Endothelial cell (in vitro differentiated cells): ENCODE results near the gene TJP1. TPM values are rescaled to one million over a fixed set of nuclear protein-coding genes. Genes with fewer than 3 reads are reported as not detected.

Experiments used
- DNase-seq: peaks from one replicate; pipeline ENCODE4 v3.0.0; 2021; ENCODE audit warnings: low spot score
- H3K27ac Mint-ChIP-seq: one replicate; pipeline ENCODE4 v1.8.0; 2021; ENCODE audit warnings: mixed read lengths, inconsistent platforms; ENCODE audit not compliant: unreplicated experiment
- H3K27me3 Mint-ChIP-seq: one replicate; pipeline ENCODE4 v1.8.0; 2021; ENCODE audit warnings: mild to moderate bottlenecking, moderate library complexity, mixed read lengths, inconsistent platforms; ENCODE audit not compliant: unreplicated experiment
- H3K36me3 Mint-ChIP-seq: one replicate; pipeline ENCODE4 v1.8.0; 2021; ENCODE audit warnings: mild to moderate bottlenecking, low read depth, mixed read lengths, inconsistent platforms; ENCODE audit not compliant: unreplicated experiment
- H3K4me1 Mint-ChIP-seq: one replicate; pipeline ENCODE4 v1.8.0; 2021; ENCODE audit warnings: mild to moderate bottlenecking, mixed read lengths, inconsistent platforms; ENCODE audit not compliant: unreplicated experiment
- H3K4me3 Mint-ChIP-seq: one replicate; pipeline ENCODE4 v1.8.0; 2021; ENCODE audit warnings: mild to moderate bottlenecking, mixed read lengths, inconsistent platforms; ENCODE audit not compliant: unreplicated experiment
- H3K9me3 Mint-ChIP-seq: one replicate; pipeline ENCODE4 v1.8.0; 2021; ENCODE audit warnings: mixed read lengths, inconsistent platforms; ENCODE audit not compliant: unreplicated experiment
- CTCF ChIP-seq: fragments of 200-600 bp; sonication (generic); IDR thresholded peaks from one replicate; pipeline ENCODE4 v1.5.0; 2021; ENCODE audit warnings: antibody characterized with exemption; ENCODE audit not compliant: unreplicated experiment
- total RNA-seq: library from RNA; stranded (reverse); fragmentation: NEBNext Ultra II Directional; extraction: Animal tissue kit (Norgen Biotek cat#: 25700); gene quantifications from one replicate; pipeline ENCODE4 v1.2.1, GENCODE V29; 2021; ENCODE audit not compliant: unreplicated experiment

Gene TJP1
- total RNA-seq, 1 donor from 2014 or later = 473 TPM

GRCh38 chr15:29826908-29827820 lies 4.9 kb upstream of the TJP1 start:
- no peak for TF ChIP-seq CTCF
- Mint-ChIP-seq H3K4me1 (peaks cover 45% of the 10 kb centered on the region), H3K4me3 (no peak overlapping the region), H3K9me3 (no peaks in the 10 kb centered on the region), H3K36me3 (no peaks in the 10 kb centered on the region), H3K27me3 (peaks cover 11% of the 10 kb centered on the region), H3K27ac (no peak overlapping the region)
- DNase-seq = no peak

DNA sequence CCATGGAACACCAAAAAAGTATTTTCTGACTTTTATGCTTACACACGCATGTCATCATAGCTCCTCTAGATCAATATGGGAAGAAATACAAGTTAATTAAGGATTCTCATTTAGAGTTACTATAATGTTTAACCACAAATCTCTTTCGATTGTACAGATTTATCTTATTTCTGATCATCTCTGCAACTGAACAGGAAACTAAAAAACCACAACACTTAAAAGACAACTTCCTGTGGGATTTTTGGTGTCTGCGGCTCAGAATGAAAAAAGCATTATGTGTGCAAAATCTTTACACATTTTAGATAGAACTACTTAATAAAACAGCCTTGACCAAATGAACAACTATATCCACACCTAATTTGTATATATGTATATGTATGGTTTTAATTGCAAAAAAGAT lies 3.0 kb upstream of the TJP1 start:
- Mint-ChIP-seq H3K27me3 (peaks cover 13% of the 10 kb centered on the region), H3K4me1 (peaks cover 40% of the 10 kb centered on the region), H3K9me3 (no peaks in the 10 kb centered on the region), H3K36me3 (peaks cover 6% of the 10 kb centered on the region), H3K27ac (peak overlapping the region; percentile 88), H3K4me3 (no peak overlapping the region)
- TF ChIP-seq CTCF = no peak
- DNase-seq = no peak

- Mint-ChIP-seq H3K9me3 (no peaks in the 10 kb centered on the region), H3K4me1 (peaks cover 37% of the 10 kb centered on the region), H3K27me3 (peaks cover 15% of the 10 kb centered on the region), H3K27ac (peak overlapping the region; percentile 99), H3K4me3 (peak overlapping the region; percentile 92), H3K36me3 (peaks cover 12% of the 10 kb centered on the region)
- DNase-seq = peak; percentile 73
- TF ChIP-seq CTCF = no peak
Observed at GRCh38 chr15:29822684-29823459, 604 bp upstream of the TJP1 start.

GRCh38 chr15:29821416-29822099 lies 710 bp downstream of the TJP1 start:
- no peak for TF ChIP-seq CTCF
- H3K9me3 Mint-ChIP-seq = no peaks in the 10 kb centered on the region
- DNase-seq = peak; percentile 75
- peak overlapping the region; percentile 97 for H3K4me3 Mint-ChIP-seq
- peaks cover 17% of the 10 kb centered on the region for H3K27me3 Mint-ChIP-seq
- H3K27ac Mint-ChIP-seq = peak overlapping the region; percentile 98
- peaks cover 40% of the 10 kb centered on the region for H3K4me1 Mint-ChIP-seq
- peaks cover 12% of the 10 kb centered on the region for H3K36me3 Mint-ChIP-seq
